Measurements from ENCODE around the gene C16orf86. TPM values are rescaled to one million over a fixed set of nuclear protein-coding genes. Genes with fewer than 3 reads are reported as not detected.

Gene C16orf86
- polyA plus RNA-seq, 3 donors = 4.1 to 11.3 (median 4.6) TPM

- H3K27ac ChIP-seq (ENCODE audit: low read depth in 1 of 2, low read length in 2 of 2) = peak overlapping the region in 1 of 2 donors; percentile 56
- peaks cover 3 to 11% of the 10 kb centered on the region in 2 donors for H3K36me3 Mint-ChIP-seq
- H3K79me2 ChIP-seq (ENCODE audit: insufficient read depth, low read length) = peaks cover 32% of the 10 kb centered on the region
- peak overlapping the region in 4 of 7 donors; percentile 60 to 90 (median 78) for H3K27ac Mint-ChIP-seq
- H3K9ac ChIP-seq (ENCODE audit: insufficient read depth, low read length, poor library complexity, severe bottlenecking) = no peak overlapping the region
- H2AFZ ChIP-seq (ENCODE audit: insufficient read depth, low read depth, low read length, poor library complexity, severe bottlenecking) = no peak overlapping the region
- intact Hi-C loops (cut with micrococcal nuclease) = no loop called here
- H3K27me3 ChIP-seq (ENCODE audit: control insufficient read depth in 2 of 2, insufficient read depth in 2 of 2, low read length in 2 of 2) = no peaks in the 10 kb centered on the region
- H3K36me3 ChIP-seq (replicated peaks in 1 of 2; ENCODE audit: control insufficient read depth in 1 of 2, insufficient read depth in 2 of 2, low read length in 2 of 2) = no peaks in the 10 kb centered on the region
- H3K4me2 ChIP-seq (replicated peaks; ENCODE audit: extremely low read depth, low read length, poor library complexity, severe bottlenecking) = no peak overlapping the region
- peaks cover 39% of the 10 kb centered on the region for H3K4me1 Mint-ChIP-seq
- no peak overlapping the region for H3K4me3 ChIP-seq (replicated peaks in 1 of 3; ENCODE audit: low read depth in 2 of 3, low read length in 3 of 3)
- no peaks in the 10 kb centered on the region for H3K9me3 ChIP-seq (replicated peaks in 1 of 2; ENCODE audit: control insufficient read depth in 1 of 2, insufficient read depth in 1 of 2, low read length in 2 of 2)
- WGBS (ENCODE audit: insufficient coverage) = 32% methylated on average over 2 of the region's 5 CpGs
- peaks cover 14% of the 10 kb centered on the region for H4K20me1 ChIP-seq (ENCODE audit: insufficient read depth, low read length)
- H3K4me1 ChIP-seq (ENCODE audit: control insufficient read depth in 1 of 2, insufficient read depth in 2 of 2, low read length in 2 of 2) = peaks cover 22 to 26% of the 10 kb centered on the region in 2 donors
- peak overlapping the region in 1 of 2 donors; percentile 3 for H3K4me3 Mint-ChIP-seq
- no peak for DNase-seq
- no peaks in the 10 kb centered on the region for H3K27me3 Mint-ChIP-seq (ENCODE audit: low read depth in 3 of 3)
- no peak for TF ChIP-seq CTCF (IDR thresholded peaks at IDR 0.05)
- H3K9me3 Mint-ChIP-seq = no peaks in the 10 kb centered on the region
These were observed 47.1 kb downstream of the C16orf86 start for GRCh38 chr16:67713647-67714273.

- Mint-ChIP-seq H3K36me3 (peaks cover 3 to 11% of the 10 kb centered on the region in 2 donors), H3K27ac (peak overlapping the region in 1 of 7 donors; percentile 54), H3K4me3 (no peak overlapping the region), H3K4me1 (peaks cover 42% of the 10 kb centered on the region), H3K9me3 (no peaks in the 10 kb centered on the region), H3K27me3 (ENCODE audit: low read depth in 3 of 3) (no peaks in the 10 kb centered on the region)
- TF ChIP-seq CTCF (IDR thresholded peaks at IDR 0.05) = no peak
- Histone ChIP-seq H3K4me1 (ENCODE audit: control insufficient read depth in 1 of 2, insufficient read depth in 2 of 2, low read length in 2 of 2) (peaks cover 22 to 32% of the 10 kb centered on the region in 2 donors), H3K36me3 (replicated peaks in 1 of 2; ENCODE audit: control insufficient read depth in 1 of 2, insufficient read depth in 2 of 2, low read length in 2 of 2) (no peaks in the 10 kb centered on the region), H3K4me2 (replicated peaks; ENCODE audit: extremely low read depth, low read length, poor library complexity, severe bottlenecking) (no peak overlapping the region), H3K9ac (ENCODE audit: insufficient read depth, low read length, poor library complexity, severe bottlenecking) (no peak overlapping the region), H3K79me2 (ENCODE audit: insufficient read depth, low read length) (peaks cover 32% of the 10 kb centered on the region), H3K27me3 (ENCODE audit: control insufficient read depth in 2 of 2, insufficient read depth in 2 of 2, low read length in 2 of 2) (no peaks in the 10 kb centered on the region), H3K4me3 (replicated peaks in 1 of 3; ENCODE audit: low read depth in 2 of 3, low read length in 3 of 3) (no peak overlapping the region), H3K27ac (ENCODE audit: low read depth in 1 of 2, low read length in 2 of 2) (no peak overlapping the region), H3K9me3 (replicated peaks in 1 of 2; ENCODE audit: control insufficient read depth in 1 of 2, insufficient read depth in 1 of 2, low read length in 2 of 2) (no peaks in the 10 kb centered on the region), H4K20me1 (ENCODE audit: insufficient read depth, low read length) (peaks cover 14% of the 10 kb centered on the region), H2AFZ (ENCODE audit: insufficient read depth, low read depth, low read length, poor library complexity, severe bottlenecking) (no peak overlapping the region)
- no CpG with 5 or more reads among the region's 1 CpG for WGBS (ENCODE audit: insufficient coverage)
- DNase-seq = no peak
- intact Hi-C loops (cut with micrococcal nuclease) = no loop called here
These were observed 47.9 kb downstream of the C16orf86 start for GRCh38 chr16:67714522-67714921.

All from CD14-positive monocyte (primary cell).